HG03095 (cell line): ENCODE results near the gene TNK1.

ENCODE experiments used
- ATAC-seq: cut with Tn5 transposase; IDR thresholded peaks from one replicate; pipeline ENCODE4 v1.9.1; 2021; ENCODE audit warnings: moderate library complexity; ENCODE audit not compliant: unreplicated experiment

The TNK1 gene

DNA sequence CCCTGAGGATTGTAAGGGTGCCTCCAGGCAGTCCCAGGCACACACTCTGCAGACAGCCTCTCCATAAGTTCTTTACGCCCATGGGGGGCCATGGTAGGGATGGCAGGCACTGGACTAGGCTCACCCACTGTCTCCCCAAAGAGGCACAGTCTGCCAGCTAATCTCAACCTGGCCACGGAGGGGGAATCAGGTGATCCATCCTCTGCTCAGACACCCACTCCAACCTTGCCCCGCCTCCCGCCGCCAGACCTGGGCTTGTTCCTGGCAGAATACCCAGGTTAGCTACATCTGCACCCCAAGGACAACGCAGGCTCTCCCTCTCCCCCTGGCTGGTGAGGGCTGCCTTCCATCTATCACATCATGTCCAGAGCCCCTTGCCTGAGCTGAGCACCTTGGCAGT lies 28.0 kb downstream of the TNK1 start:
- no peak for ATAC-seq

- ATAC-seq = no peak
Measured at GRCh38 chr17:7409716-7410115, 28.8 kb downstream of the TNK1 start.

DNA sequence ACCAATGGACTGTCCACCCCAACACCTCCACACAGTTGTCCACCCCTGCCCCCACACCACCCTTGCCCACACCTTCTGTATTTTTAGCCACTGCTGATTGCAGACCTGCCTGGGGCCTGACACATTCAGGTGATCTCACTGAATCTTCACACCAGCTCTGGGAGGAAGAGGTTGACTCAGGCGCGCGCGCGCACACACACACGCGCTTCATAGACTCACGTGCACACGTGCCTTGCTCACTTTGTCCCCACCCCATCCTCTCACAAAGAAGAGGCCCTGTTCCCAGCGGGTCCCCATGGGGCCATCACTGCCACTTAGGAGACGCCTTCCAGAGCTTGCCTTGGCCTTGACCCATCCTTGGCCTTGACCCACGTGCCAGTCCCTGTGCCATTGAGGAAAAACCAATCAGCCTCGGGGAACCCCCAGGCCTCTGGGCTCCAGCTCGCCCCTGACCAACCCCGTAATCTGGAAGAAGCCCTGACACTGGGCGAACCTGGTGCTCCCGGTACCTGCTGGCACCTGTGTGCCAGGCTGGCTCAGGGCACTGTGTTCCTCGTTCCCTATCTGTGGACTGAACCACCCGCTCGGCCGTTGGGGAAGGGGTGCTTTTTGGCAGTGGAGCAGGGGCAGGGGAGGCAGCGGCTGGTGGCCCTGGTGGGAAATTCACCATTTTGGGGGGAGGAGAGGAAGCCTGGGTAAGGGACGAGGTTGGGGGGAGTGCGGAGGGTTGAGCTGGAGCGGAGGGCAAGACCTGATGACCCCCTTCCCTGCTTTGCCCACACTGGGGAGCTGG lies 29.9 kb downstream of the TNK1 start:
- no peak for ATAC-seq

DNA sequence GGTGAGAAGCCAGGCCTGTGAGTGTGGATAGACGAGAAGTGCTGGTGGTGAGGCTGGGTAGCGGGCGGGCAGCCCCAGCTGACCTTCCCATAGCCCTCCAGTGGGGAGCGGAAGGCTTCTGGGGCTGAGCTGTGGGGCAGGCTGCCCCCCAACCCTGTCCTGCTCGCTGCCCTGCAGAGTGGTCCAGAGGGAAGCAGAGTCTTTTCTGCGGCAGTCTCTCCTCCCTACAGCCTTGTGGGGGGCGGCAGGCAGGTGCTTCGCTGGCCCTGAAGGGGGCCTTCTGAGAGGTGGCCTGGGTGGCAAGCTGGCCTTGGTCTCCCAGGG lies 30.5 kb downstream of the TNK1 start:
- no peak for ATAC-seq

- ATAC-seq = no peak
Measured at GRCh38 chr17:7413346-7413985, 32.6 kb downstream of the TNK1 start.

DNA sequence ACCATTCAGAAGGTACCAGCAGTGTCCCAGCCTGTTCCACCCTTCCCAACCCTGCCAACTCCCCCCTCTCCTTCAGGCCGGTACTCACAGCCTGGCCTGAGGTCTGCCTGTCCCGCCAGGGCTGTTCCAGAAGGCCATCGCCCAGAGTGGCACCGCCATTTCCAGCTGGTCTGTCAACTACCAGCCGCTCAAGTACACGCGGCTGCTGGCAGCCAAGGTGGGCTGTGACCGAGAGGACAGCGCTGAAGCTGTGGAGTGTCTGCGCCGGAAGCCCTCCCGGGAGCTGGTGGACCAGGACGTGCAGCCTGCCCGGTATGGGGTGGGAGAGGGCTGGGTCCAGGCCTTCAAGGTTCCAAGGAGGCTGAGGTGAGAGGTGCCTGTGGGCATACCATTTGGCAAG lies 33.9 kb downstream of the TNK1 start:
- ATAC-seq = no peak

DNA sequence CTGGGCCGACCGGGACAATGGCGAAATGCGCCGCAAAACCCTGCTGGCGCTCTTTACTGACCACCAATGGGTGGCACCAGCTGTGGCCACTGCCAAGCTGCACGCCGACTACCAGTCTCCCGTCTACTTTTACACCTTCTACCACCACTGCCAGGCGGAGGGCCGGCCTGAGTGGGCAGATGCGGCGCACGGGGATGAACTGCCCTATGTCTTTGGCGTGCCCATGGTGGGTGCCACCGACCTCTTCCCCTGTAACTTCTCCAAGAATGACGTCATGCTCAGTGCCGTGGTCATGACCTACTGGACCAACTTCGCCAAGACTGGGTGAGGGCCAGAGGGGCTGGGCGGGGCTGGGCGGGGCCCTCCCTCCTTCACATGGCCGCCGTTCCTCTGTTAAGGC lies 34.9 kb downstream of the TNK1 start:
- no peak for ATAC-seq

DNA sequence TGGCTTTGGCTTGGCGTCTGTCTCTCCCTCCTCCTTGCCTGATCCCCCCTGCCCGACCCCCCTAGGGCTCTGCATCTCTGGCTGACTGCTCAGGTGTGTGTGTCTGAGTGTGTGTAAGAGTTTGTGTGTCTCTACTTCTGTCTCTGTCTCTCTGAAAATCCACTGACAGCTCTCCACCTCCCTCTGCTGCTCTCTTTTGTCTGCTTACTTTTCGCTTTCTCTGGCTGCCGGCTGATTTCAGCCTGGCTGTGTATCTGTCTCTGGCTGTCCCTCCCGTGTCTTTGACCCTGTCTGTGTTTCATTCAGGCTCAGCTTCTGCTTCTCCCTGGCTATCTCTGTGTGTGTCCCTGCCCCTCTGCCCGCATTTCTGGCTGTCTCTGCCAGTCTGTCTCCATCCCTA lies 35.4 kb downstream of the TNK1 start:
- no peak for ATAC-seq

- ATAC-seq = no peak
Measured at GRCh38 chr17:7417056-7417655, 36.3 kb downstream of the TNK1 start.

GRCh38 chr17:7418472-7419152 lies 37.7 kb downstream of the TNK1 start:
- no peak for ATAC-seq

- no peak for ATAC-seq
Measured at GRCh38 chr17:7419819-7420610, 39.1 kb downstream of the TNK1 start, which contains the start of gene SPEM1. SPEM1 (plus strand) TSS chr17:7420324; CDS start chr17:7420385, 61 bp downstream.

GRCh38 chr17:7421186-7421585 lies 40.3 kb downstream of the TNK1 start:
- ATAC-seq = no peak

- no peak for ATAC-seq
Measured at GRCh38 chr17:7423679-7424078, 42.8 kb downstream of the TNK1 start.

- ATAC-seq = no peak
Measured at GRCh38 chr17:7425316-7425715, 44.4 kb downstream of the TNK1 start, which contains the start of gene SPEM2. SPEM2 (plus strand) TSS chr17:7425616; CDS start chr17:7425689, 73 bp downstream.

- no peak for ATAC-seq
Measured at GRCh38 chr17:7425756-7426155, 44.9 kb downstream of the TNK1 start.

DNA sequence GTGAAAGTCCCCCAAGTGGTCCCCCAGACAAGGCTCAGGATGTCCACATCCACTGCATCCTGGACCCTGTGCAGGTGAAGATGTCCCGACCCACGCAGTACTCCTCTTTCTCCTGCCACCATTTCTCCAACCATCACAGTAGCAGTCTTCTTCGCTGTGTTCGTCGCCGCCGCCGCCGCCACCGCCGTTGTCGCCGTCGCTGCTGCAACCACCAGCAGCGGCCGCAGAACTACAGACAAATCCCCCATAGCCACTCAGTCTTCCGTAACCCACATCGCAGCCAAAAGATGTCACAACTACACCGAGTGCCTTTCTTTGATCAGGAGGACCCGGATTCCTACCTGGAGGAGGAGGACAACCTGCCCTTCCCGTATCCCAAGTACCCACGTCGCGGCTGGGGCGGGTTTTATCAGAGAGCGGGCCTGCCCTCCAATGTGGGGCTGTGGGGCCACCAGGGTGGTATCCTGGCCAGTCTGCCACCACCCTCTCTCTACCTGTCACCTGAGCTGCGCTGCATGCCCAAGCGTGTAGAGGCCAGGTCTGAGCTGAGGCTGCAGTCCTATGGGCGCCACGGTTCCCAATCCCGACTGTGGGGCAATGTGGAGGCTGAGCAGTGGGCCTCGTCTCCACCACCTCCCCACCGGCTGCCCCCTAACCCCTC lies 45.4 kb downstream of the TNK1 start:
- no peak for ATAC-seq

DNA sequence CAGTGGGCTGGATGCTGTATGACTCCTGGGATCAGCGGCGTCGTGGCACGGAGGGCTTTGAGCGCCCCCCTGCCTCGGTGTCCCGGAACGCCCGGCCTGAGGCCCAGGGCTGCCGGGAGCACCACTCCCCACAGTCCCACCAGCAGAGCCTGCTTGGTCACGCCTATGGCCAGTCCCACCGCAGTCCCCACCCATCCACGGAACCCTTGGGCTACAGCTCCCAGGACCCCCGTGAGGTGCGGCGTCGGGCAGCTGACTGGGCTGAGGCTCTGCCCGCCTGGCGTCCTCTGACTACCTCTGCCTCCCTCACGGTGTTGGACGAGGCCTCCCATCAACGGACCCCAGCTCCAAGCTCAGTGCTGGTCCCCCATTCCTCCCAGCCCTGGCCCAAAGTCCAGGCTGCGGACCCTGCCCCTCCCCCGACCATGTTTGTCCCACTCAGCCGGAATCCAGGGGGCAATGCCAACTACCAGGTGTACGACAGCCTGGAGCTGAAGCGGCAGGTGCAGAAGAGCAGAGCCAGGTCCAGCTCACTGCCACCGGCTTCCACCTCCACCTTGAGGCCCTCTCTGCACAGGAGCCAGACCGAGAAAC lies 46.1 kb downstream of the TNK1 start:
- no peak for ATAC-seq

- no peak for ATAC-seq
Measured at GRCh38 chr17:7427549-7427948, 46.7 kb downstream of the TNK1 start.

- ATAC-seq = no peak
Measured at GRCh38 chr17:7428557-7428956, 47.7 kb downstream of the TNK1 start, which contains the start of gene SPEM3. SPEM3 (plus strand) TSS chr17:7428857; CDS start chr17:7428903, 46 bp downstream.

GRCh38 chr17:7429722-7430121 lies 48.8 kb downstream of the TNK1 start:
- no peak for ATAC-seq
